ENCODE results near the gene ZMYND15. TPM values are rescaled to one million over a fixed set of nuclear protein-coding genes. Genes with fewer than 3 reads are reported as not detected.
A peak's percentile ranks its signal among the peaks of the same experiment; 100 is the strongest.

Gene ZMYND15
- total RNA-seq, 1 experiment from 2014 or later = 0.17 TPM

DNA sequence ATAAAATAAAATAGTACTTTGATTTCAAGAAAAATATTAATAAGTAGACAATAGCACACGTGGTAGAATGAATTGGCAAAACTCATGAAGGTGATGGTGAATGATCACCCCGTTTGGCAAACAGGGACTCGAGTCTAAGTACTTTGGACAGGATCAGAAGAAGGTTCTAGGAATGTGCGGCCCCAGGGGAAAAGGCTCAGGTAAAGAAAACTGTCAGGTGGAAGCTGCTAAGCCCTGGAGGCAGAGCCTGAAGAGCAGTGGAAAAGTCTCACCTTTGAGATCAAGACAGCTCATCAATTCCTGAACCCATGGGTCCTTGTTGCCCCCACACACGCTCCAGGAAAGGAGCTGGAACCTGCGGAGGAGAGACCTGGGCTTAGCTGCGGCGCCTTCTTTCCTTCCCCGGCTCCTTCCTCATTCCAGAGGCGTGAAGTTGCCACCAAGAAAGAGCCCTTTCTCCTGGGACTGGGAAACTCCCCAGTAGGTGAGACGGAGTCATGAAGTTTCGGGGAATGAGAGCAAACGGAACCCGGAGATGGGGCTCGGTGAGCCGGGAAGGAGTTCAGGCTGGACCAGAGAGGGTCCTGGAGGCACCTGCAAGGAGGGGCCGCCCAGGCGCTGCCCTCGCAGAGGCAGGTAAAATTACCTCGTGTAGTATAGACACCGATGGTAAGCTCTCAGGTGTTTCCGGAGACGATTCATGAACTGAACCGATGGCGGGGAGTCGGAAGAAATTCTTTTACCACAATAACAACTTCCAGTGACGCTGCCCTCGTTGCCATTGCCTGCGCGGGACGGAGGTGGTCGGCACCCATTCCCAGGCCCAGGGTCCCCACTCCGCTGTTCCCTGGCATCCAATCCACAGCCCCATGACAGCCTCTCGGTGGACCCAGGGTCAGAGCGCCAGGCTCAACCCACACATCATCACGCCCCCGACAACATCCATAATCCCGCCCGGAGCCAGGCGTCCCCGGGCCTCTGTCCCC lies 1.2 kb upstream of the ZMYND15 start:
- H3K36me3 ChIP-seq (ENCODE audit: insufficient read depth, low read length, poor library complexity, severe bottlenecking) = no peaks in the 10 kb centered on the region
- peak overlapping the region; percentile 70 for H3K4me3 ChIP-seq (ENCODE audit: low read depth, low read length, poor library complexity, severe bottlenecking)
- BruUV-seq (replicated peaks) = no TSS peak
- intact Hi-C loops (cut with micrococcal nuclease; ENCODE audit: unreplicated experiment) = no loop called here
- CTCF ChIA-PET = no interaction called here
- POLR2A ChIA-PET (ENCODE audit: low non-redundant PET) = no interaction called here
- no peaks in the 10 kb centered on the region for H3K9me3 ChIP-seq (ENCODE audit: low read depth, low read length, poor library complexity, severe bottlenecking)
- H3K27me3 ChIP-seq (replicated peaks; ENCODE audit: insufficient read depth, low read depth, low read length, poor library complexity) = peaks cover 13% of the 10 kb centered on the region
- no peak for TF ChIP-seq EZH2 (IDR thresholded peaks at IDR 0.05; ENCODE audit: borderline replicate concordance, low read depth, low read length, poor library complexity, severe bottlenecking)
- TF ChIP-seq, protein P1, sequence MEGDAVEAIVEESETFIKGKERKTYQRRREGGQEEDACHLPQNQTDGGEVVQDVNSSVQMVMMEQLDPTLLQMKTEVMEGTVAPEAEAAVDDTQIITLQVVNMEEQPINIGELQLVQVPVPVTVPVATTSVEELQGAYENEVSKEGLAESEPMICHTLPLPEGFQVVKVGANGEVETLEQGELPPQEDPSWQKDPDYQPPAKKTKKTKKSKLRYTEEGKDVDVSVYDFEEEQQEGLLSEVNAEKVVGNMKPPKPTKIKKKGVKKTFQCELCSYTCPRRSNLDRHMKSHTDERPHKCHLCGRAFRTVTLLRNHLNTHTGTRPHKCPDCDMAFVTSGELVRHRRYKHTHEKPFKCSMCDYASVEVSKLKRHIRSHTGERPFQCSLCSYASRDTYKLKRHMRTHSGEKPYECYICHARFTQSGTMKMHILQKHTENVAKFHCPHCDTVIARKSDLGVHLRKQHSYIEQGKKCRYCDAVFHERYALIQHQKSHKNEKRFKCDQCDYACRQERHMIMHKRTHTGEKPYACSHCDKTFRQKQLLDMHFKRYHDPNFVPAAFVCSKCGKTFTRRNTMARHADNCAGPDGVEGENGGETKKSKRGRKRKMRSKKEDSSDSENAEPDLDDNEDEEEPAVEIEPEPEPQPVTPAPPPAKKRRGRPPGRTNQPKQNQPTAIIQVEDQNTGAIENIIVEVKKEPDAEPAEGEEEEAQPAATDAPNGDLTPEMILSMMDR (conservative IDR thresholded peaks at IDR 0.05; ENCODE audit: low read depth, low read length) = no peak
- H3K27ac ChIP-seq (ENCODE audit: low read depth, low read length, poor library complexity, severe bottlenecking) = no peak overlapping the region
- DNase-seq (ENCODE audit: low spot score) = no peak
- H3K4me1 ChIP-seq (ENCODE audit: insufficient read depth, low read length, poor library complexity, severe bottlenecking) = peaks cover 5% of the 10 kb centered on the region

DNA sequence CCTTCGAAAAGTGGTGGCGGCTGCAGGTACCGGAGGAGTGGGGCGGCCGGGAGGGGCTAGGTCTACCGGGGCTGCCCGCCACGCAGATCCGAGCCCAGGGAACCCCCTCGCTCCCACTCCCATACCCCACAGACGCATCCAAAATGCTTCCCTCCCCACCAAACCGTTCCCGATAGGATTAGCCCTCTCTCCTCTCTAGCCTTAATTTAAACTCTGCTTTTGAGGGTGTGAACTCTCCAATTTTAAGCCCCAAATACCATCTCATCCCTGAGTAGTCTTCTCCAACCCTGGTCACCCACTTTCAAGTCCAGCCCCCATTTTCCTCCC lies 355 bp downstream of the ZMYND15 start:
- peaks cover 13% of the 10 kb centered on the region for H3K27me3 ChIP-seq (replicated peaks; ENCODE audit: insufficient read depth, low read depth, low read length, poor library complexity)
- intact Hi-C loops (cut with micrococcal nuclease; ENCODE audit: unreplicated experiment) = no loop called here
- peak overlapping the region; percentile 70 for H3K4me3 ChIP-seq (ENCODE audit: low read depth, low read length, poor library complexity, severe bottlenecking)
- no peak overlapping the region for H3K27ac ChIP-seq (ENCODE audit: low read depth, low read length, poor library complexity, severe bottlenecking)
- ChIA-PET CTCF (no interaction called here), POLR2A (ENCODE audit: low non-redundant PET) (no interaction called here)
- no peaks in the 10 kb centered on the region for H3K9me3 ChIP-seq (ENCODE audit: low read depth, low read length, poor library complexity, severe bottlenecking)
- peaks cover 5% of the 10 kb centered on the region for H3K4me1 ChIP-seq (ENCODE audit: insufficient read depth, low read length, poor library complexity, severe bottlenecking)
- TF ChIP-seq, protein P1 (conservative IDR thresholded peaks at IDR 0.05; ENCODE audit: low read depth, low read length) = no peak
- TF ChIP-seq EZH2 (IDR thresholded peaks at IDR 0.05; ENCODE audit: borderline replicate concordance, low read depth, low read length, poor library complexity, severe bottlenecking) = no peak
- H3K36me3 ChIP-seq (ENCODE audit: insufficient read depth, low read length, poor library complexity, severe bottlenecking) = no peaks in the 10 kb centered on the region
- DNase-seq (ENCODE audit: low spot score) = no peak
- BruUV-seq (replicated peaks) = no TSS peak

DNA sequence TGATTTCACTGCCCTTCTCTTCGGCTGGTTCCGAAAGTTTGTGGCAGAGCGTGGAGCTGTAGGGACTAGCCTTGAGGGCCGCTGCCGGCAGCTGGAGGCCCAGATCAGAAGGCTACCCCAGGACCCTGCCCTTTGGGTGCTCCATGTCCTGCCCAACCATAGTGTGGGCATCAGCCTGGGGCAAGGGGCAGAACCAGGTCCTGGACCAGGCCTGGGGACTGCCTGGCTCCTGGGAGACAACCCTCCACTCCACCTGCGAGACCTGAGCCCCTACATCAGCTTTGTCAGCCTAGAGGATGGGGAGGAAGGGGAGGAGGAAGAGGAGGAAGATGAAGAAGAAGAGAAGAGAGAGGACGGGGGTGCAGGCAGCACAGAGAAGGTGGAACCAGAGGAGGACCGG lies 951 bp downstream of the ZMYND15 start:
- POLR2A ChIA-PET (ENCODE audit: low non-redundant PET) = no interaction called here
- Histone ChIP-seq H3K27ac (ENCODE audit: low read depth, low read length, poor library complexity, severe bottlenecking) (no peak overlapping the region), H3K27me3 (replicated peaks; ENCODE audit: insufficient read depth, low read depth, low read length, poor library complexity) (peaks cover 13% of the 10 kb centered on the region), H3K4me1 (ENCODE audit: insufficient read depth, low read length, poor library complexity, severe bottlenecking) (peaks cover 5% of the 10 kb centered on the region), H3K4me3 (ENCODE audit: low read depth, low read length, poor library complexity, severe bottlenecking) (no peak overlapping the region), H3K36me3 (ENCODE audit: insufficient read depth, low read length, poor library complexity, severe bottlenecking) (no peaks in the 10 kb centered on the region), H3K9me3 (ENCODE audit: low read depth, low read length, poor library complexity, severe bottlenecking) (no peaks in the 10 kb centered on the region)
- intact Hi-C loops (cut with micrococcal nuclease; ENCODE audit: unreplicated experiment) = no loop called here
- TF ChIP-seq, protein P1 (conservative IDR thresholded peaks at IDR 0.05; ENCODE audit: low read depth, low read length) = no peak
- no peak for TF ChIP-seq EZH2 (IDR thresholded peaks at IDR 0.05; ENCODE audit: borderline replicate concordance, low read depth, low read length, poor library complexity, severe bottlenecking)
- no TSS peak for BruUV-seq (replicated peaks)
- DNase-seq (ENCODE audit: low spot score) = no peak
- CTCF ChIA-PET = no interaction called here

All from A673 (cell line).